Kidney epithelial cell (primary cell): Measurements from ENCODE around the gene ERN1. TPM values are rescaled to one million over a fixed set of nuclear protein-coding genes. Genes with fewer than 3 reads are reported as not detected.
"Not testable (repeated sequence)": the region's sequence is repeated elsewhere in the genome, so short reads cannot be mapped to it uniquely, and the experiment has no call there.

ENCODE experiments used
- DNase-seq: peaks from one replicate; pipeline ENCODE4 v3.0.0-alpha.2; 2010; ENCODE audit warnings: low read depth
- H3K27me3 ChIP-seq: 2 replicates; pipeline ENCODE4 v1.6.0; 2011; ENCODE audit warnings: low read length; ENCODE audit not compliant: control insufficient read depth, insufficient read depth
- H3K36me3 ChIP-seq: 2 replicates; pipeline ENCODE4 v1.5.1; 2011; ENCODE audit warnings: low read length; ENCODE audit not compliant: control insufficient read depth, insufficient read depth
- H3K4me3 ChIP-seq: 2 replicates; pipeline ENCODE4 v1.5.1; 2011; ENCODE audit warnings: low read depth, mild to moderate bottlenecking, control low read depth, low read length
- total RNA-seq: library from RNA; depleted of rRNA; stranded (reverse); fragments of >200 nt; gene quantifications from 2 replicates; pipeline ENCODE4 v1.2.3, GENCODE V29; 2015
- TF ChIP-seq, protein P1 (sequence below): IDR thresholded peaks from 2 replicates; pipeline ENCODE4 v1.5.1; 2011; ENCODE audit warnings: mild to moderate bottlenecking, moderate library complexity, low read length, control low read depth, inconsistent platforms; ENCODE audit not compliant: insufficient read depth, poor library complexity, severe bottlenecking

The ERN1 gene
- total RNA-seq, 1 donor from 2014 or later, result 19.6 TPM

DNA sequence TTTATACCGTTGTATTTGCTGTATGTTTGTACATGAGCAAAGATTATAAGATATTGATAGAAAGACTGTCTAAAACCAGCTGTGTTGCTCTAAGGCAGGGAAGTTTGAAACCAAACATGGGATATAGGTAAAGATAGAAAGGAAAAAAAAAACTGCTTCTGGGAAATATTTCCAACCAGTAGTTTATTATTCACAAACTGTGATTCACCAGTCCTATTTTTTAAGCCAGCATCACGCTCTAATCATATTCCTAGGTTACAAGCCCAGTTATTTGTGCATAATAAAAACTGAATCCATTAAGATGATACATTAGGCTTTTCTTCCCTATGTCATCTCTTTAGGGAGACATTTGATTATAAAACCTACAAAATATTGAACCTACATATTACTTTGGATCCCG is 4.0 kb downstream of the ERN1 start:
- TF ChIP-seq, protein P1, sequence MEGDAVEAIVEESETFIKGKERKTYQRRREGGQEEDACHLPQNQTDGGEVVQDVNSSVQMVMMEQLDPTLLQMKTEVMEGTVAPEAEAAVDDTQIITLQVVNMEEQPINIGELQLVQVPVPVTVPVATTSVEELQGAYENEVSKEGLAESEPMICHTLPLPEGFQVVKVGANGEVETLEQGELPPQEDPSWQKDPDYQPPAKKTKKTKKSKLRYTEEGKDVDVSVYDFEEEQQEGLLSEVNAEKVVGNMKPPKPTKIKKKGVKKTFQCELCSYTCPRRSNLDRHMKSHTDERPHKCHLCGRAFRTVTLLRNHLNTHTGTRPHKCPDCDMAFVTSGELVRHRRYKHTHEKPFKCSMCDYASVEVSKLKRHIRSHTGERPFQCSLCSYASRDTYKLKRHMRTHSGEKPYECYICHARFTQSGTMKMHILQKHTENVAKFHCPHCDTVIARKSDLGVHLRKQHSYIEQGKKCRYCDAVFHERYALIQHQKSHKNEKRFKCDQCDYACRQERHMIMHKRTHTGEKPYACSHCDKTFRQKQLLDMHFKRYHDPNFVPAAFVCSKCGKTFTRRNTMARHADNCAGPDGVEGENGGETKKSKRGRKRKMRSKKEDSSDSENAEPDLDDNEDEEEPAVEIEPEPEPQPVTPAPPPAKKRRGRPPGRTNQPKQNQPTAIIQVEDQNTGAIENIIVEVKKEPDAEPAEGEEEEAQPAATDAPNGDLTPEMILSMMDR, result no peak
- no peak for DNase-seq
- H3K4me3 ChIP-seq, result no peak overlapping the region
- no peaks in the 10 kb centered on the region for H3K36me3 ChIP-seq
- no peaks in the 10 kb centered on the region for H3K27me3 ChIP-seq

DNA sequence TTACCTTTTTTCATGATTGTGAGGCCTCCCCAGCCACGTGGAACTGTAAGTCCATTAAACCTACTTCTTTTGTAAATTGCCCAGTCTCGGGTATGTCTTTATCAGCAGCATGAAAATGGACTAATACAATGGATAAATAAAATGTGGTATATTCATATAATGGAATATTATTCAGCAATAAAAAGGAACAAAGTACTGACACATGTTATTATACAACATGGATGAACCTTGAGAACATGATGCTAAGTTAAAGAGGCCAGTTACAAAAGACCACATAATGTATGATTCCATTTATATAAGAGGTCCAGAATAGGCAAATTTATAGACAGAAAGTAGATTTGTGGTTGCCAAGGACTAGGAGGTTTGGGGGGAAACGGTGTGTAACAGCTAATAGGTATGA is 5.3 kb downstream of the ERN1 start:
- TF ChIP-seq, protein P1, result no peak
- no peaks in the 10 kb centered on the region for H3K27me3 ChIP-seq
- H3K36me3 ChIP-seq, result no peaks in the 10 kb centered on the region
- H3K4me3 ChIP-seq, result no peak overlapping the region
- DNase-seq, result no peak

DNA sequence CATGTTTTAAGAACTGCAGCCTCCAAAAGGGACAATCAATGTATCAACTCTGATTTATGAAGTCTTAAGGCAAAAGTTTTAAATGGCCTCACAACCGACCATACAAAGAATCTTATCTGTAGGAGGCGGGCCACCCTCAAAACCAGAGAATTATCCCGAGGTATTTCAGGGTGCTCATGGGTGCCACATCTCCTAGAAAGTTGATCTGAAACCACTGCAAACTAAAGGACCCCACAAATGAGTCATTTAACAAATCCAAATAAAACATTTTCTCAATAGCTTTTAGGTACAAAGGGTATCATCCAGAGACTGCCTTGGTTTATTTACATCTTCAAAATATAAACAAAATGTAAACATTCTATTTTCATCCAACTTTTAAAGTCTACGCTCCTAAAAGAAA is 6.8 kb downstream of the ERN1 start:
- no peak overlapping the region for H3K4me3 ChIP-seq
- no peak for DNase-seq
- TF ChIP-seq, protein P1, result no peak
- H3K27me3 ChIP-seq, result no peaks in the 10 kb centered on the region
- H3K36me3 ChIP-seq, result no peaks in the 10 kb centered on the region

DNA sequence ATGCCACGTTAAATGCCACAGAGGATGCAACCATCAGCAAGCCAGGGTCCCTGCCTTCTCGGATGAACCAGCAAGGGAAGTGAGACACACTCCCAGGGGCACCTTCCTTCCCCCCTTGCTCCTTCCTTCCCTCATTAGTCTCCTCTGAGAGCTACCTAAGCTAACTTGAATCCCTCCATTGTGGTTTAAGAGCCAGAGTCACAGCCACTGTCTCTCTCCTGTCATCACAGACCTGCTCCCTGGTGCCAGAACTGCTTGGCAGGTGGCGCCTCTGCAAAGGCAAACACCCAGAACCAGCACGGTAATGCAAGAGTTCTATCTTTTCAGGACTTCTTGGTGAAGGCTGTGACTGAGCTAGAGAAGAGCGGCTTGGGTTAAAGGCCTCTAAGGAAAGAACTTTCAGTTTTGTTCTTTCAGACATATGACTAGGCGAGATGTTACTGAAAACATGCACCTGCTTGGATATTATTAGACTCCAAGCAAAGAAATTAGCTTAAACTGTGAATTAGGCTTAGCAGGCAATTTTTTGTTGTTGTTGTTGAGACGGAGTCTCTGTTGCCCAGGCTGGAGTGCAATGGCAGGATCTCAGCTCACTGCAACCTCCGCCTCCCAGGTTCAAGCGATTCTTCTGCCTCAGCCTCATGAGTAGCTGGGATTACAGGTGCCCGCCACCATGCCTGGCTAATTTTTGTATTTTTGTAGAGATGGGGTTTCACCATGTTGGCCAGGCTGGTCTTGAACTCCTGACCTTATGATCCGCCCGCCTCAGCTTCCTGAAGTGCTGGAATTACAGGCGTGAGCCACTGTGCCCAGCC is 8.8 kb downstream of the ERN1 start:
- H3K36me3 ChIP-seq, H3K4me3 ChIP-seq, DNase-seq, H3K27me3 ChIP-seq: not testable (repeated sequence)

DNA sequence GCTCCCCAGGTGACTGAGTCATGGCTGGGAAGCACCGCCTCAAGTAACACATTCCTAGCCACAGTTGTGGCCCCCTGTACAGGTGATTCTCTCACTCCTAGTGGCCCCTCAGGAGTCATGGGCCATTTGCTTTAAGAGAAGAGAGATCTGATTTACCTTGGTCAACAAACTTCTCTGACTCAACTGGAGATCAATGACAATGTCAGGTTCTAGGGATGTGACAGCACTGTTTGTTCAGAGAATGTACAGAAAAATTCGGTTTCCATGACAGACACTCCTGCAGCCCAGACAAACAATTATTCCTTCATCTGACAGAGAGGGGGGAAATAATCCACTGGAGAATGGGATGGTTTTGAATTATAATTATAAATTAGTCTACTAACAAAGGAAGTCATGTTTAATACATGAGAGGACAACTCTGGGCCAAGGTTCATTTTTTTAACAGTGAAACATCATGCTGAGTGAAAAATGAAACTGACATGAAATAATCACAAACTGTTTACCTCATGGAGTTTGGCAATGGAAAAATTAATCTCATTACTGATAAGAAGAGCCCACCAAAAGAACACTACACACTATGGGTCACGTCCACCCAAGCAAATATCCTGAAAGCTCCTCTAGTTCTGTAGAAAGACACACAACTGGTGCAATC is 9.7 kb downstream of the ERN1 start:
- TF ChIP-seq, protein P1, result no peak

DNA sequence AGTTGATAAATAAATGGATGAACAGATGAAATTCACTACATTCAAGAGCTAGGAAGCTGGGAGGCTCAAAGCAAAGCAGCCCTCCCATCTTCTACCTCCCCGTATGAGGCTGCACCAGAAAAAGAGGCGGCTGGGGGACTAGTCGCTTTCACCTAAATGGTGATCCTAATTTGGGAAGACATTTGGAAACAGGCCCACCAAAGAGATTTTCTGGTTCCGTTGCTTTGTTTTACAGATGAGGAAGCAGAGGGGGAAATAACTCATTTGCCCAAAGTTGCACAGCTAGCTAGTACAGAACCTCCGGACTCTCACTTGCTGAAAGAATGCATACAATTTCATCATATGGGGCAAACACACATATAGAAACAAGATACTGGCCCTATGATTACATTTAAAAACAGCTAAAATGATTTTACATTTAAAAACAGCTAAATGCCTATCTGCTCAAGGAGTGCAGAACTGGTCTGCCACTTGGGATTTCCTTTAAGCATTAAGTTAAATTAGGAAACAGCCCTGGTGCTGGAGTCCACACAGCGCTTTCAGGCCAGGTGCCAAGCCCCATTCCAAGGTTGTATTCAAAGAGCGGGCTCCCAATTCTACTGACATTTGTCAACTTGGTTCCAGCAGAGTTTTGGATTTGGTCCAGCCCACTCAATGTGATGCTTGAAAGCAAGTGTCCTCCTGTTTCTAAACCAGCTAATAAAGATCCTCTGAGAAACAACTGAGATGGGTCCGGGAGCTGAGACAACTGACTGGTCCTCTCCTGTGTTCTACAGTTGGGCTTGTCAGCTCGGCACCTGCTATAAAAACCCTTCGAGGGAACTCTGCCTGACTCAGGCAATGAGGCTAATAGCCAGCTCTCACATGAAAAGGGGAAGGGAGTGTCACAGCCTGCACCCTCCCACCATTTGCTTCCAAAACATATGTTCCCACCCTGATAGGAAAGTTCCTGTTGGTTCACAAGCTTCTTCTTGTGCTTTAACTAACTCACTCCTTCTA is 11.7 kb downstream of the ERN1 start:
- Histone ChIP-seq H3K36me3 (no peaks in the 10 kb centered on the region), H3K27me3 (no peaks in the 10 kb centered on the region), H3K4me3 (no peak overlapping the region)
- TF ChIP-seq, protein P1, result no peak
- DNase-seq, result no peak

More for the DNA sequence above, 9.7 kb downstream of the ERN1 start:
- H3K4me3 ChIP-seq, result no peak overlapping the region
- DNase-seq, result no peak
- H3K27me3 ChIP-seq, result no peaks in the 10 kb centered on the region
- H3K36me3 ChIP-seq, result no peaks in the 10 kb centered on the region
